C4-2B (cell line): ENCODE results near the gene CFAP251.

Experiments
- H3K27ac ChIP-seq: fragments of 450-650 bp; 2 replicates; pipeline ENCODE4 v1.5.1; 2017
- CTCF ChIP-seq: fragments of 450-650 bp; conservative IDR thresholded peaks from 2 replicates; pipeline ENCODE4 v1.5.1; 2017; ENCODE audit warnings: mild to moderate bottlenecking
- ZFX ChIP-seq: fragments of 450-650 bp; IDR thresholded peaks from 2 replicates; pipeline ENCODE4 v1.6.1; 2017

Gene CFAP251

GRCh38 chr12:121996945-121997612 is 78.7 kb downstream of the CFAP251 start:
- TF ChIP-seq ZFX (no peak), CTCF (no peak)
- H3K27ac ChIP-seq = no peak overlapping the region

- no peak overlapping the region for H3K27ac ChIP-seq
Measured at GRCh38 chr12:122001466-122002209, 83.2 kb downstream of the CFAP251 start.

DNA sequence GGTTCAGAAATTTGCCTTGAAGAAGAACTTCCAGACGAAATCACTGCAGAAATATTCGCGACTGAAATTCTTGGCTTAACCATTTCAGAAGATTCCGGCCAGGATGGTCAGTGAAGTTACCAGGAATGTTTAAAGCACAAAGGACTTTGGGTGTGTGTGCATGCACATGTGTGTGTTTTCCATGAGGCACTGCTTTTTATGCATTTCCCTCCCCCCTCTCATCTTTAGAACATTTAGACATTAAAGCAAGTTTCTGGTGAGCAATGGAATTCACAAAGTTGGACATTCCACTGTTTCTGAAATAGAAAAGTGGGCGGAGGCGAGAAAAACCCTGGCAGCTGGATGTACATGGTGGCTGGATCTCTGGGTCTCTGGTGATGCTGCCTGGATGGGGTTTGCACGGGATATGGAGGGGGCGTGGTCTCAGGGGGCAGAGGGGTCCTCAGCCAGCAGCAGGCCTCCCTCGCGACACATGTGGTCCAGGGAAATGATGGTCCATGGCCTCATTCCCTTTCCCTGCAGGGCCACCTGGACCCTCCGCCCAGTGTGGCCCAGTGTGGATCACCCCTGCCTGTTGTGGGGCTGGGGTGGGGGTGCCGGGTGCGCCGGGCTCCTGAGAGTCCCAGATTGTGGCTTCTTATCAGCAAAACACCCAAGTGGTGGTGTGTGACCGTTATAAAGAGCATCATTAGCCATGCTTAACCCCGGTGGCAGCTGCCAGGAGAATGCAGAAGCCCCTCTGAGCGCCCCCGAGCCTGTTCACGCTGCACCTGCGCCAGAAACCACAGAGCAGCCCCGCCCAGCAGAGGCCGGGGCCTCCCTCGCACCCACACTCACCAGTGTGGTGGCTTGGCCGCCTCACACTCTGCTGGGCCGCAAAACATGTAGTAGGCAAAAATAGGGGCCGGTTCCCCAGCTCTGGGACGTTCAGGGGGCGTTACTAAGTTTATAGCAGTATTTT is 85.5 kb downstream of the CFAP251 start:
- TF ChIP-seq ZFX = no peak
- TF ChIP-seq CTCF = no peak
- no peak overlapping the region for H3K27ac ChIP-seq

More at GRCh38 chr12:122001466-122002209, 83.2 kb downstream of the CFAP251 start:
- no peak for TF ChIP-seq CTCF

DNA sequence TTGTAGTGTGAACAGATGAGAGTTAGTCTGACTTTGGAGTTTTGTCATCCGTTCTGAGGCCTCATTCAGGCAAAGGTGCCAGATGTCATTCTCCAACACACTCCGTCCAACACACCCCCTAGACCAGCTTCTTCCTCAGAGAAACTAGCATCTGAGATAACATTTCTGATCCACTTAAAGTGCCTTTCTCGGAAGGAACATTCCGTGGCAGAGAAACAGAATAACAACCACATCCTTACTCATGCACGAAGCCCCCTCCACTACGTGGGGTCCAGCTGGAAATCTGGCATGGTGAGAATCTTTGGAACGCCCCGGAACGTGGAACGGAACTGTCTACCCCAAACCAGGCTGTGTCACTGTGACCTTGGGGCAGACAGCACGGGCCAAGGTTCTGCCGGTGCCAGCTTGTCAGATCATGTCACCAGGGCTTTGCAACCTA is 86.3 kb downstream of the CFAP251 start:
- TF ChIP-seq ZFX (no peak), CTCF (no peak)
- H3K27ac ChIP-seq = no peak overlapping the region

DNA sequence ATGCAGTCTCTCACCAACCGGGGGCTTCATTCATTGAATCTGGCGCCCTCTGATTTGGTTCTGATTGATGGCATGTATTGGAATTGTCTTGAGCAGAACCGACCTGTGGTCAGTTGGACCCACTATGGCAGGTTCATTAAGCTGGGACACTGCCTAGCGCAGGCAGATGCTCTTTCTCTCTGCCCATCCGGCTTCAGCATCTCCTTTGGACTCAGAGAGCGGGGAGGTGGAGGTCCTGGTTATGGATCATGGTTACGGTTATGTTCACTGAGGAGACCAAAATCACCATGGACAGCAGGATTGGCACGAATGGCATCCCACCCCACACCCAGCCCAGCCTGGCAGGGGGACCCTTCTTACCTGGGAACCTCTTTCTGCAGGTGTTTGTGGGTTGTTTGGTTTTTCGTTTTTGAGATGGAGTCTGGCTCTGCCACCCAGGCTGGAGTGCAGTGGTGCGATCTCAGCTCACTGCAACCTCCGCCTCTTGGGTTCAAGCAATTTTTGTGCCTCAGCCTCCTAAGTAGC is 86.9 kb downstream of the CFAP251 start:
- no peak overlapping the region for H3K27ac ChIP-seq
- no peak for TF ChIP-seq CTCF

- no peak overlapping the region for H3K27ac ChIP-seq
Measured at GRCh38 chr12:122006186-122006926, 88.0 kb downstream of the CFAP251 start.

More at GRCh38 chr12:122006186-122006926, 88.0 kb downstream of the CFAP251 start:
- TF ChIP-seq ZFX (no peak), CTCF (no peak)
